NCI-H146 treated with DMSO at 0.1 percent for 48 hours (cell line): ENCODE data around the gene TRRAP.

Experiments used
- DNase-seq: peaks from one replicate; lab custom pipeline; 2025; ENCODE audit not compliant: unreplicated experiment; lab: John Stamatoyannopoulos, UW

The TRRAP gene

DNA sequence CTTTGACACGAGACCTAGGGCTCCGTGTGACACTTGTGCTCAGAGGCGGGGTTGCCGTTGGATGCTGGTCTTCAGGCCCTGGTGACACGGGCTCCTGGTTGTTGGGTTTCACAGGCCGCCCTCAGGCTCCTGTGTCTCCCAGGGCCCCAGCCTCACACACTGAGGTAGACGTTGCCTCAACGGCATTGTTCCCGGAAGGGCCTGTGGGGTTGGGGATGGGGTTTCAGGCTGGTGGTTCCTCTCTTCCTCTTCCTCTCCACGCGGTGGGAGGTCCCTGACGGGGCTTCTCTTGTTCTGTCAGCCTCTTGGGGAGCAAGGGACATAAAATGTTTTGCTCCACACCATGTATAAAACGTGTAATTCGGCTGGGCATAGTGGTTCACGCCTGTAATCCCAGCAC is 125.1 kb downstream of the TRRAP start:
- no peak for DNase-seq

DNA sequence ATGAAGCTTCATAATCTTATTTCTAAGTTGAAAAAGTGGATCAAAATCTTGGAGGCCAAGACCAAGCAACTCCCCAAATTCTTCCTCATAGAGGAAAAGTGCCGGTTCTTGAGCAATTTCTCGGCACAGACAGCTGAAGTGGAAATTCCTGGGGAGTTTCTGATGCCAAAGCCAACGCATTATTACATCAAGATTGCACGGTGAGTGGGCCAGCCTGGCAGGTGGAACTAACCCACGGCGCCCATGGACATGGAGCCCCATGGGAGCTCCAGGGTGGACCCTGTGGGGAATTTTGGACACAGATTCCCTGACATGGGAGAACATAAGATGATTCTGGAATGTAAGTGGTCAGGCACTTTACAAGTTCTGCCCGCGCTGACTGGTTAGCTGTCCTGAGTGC is 125.9 kb downstream of the TRRAP start:
- no peak for DNase-seq

DNA sequence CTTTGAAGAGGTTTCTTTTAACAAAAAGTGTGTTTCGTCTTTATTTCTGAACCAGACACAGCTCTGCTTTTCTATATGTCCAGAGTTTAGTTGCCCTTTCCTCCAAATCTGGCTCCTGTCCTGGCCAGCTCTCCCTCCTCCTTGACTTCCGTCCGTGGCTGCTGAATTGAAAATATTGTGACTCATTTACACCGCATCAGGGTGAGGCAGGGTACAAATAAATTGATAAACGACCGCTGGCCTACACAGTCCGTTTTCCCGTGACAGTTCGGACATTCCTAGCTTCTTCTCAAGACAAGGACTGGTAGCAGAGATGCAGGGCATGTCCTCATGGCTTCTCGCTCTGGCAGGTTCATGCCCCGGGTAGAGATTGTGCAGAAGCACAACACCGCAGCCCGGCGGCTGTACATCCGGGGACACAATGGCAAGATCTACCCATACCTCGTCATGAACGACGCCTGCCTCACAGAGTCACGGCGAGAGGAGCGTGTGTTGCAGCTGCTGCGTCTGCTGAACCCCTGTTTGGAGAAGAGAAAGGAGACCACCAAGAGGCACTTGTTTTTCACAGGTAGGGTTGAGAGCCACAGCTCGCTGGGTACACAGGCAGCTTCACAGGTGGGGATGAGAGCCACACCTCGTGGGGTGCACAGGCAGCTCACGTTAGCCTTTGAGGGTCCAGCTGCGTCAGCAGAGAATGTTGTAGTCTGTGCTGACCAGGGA is 126.6 kb downstream of the TRRAP start:
- no peak for DNase-seq

DNA sequence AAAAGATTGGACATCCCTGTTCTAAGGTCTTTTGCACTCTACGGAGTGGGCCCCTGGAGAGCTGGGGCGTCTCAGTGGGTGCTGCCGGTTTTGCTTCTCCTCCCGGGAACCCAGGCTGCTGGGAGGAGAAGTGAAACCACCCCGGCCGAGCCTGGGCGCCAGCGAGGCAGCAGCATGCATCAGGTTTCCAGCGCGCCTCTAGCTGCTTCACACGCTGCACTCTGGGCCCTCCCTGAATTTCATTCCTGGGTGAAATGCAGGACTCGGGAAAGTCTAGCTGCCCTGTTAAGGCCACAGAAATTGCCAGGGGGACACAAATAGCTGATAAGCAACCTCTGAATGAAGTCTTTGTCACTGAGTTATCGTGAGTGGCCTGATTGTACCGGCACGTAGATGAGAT is 127.4 kb downstream of the TRRAP start:
- no peak for DNase-seq

DNA sequence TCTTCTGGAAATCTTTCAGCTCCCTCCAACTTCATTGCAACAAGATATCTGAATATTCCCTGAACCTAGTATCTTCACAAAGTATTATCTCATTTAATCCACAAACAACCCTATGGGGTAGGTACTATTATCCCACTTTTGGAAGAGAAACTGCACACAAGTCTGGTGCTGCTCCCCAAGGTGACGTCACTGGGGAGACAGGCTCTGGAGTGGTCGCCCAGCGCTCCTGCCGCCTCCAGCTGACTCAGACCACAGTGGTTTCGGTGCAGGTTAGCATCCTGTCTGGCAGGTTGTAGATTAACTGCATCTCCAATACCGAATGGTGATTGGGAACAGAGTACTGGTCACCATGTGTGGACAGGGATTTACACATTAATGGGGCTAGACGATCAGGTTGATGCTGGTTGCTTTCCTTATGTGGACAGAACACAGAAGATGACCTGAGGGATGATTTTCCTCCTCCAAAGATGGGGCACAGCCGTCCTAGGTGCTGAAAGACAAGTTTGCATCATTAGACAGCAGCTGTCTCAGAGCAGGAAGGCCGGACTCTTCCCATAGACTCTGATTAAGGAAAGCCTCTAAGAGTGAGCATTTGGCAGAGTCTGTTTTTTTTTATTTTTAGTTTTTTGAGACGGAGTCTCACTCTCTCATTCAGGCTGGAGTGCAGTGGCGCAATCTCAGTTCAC is 128.6 kb downstream of the TRRAP start:
- DNase-seq, result no peak

DNA sequence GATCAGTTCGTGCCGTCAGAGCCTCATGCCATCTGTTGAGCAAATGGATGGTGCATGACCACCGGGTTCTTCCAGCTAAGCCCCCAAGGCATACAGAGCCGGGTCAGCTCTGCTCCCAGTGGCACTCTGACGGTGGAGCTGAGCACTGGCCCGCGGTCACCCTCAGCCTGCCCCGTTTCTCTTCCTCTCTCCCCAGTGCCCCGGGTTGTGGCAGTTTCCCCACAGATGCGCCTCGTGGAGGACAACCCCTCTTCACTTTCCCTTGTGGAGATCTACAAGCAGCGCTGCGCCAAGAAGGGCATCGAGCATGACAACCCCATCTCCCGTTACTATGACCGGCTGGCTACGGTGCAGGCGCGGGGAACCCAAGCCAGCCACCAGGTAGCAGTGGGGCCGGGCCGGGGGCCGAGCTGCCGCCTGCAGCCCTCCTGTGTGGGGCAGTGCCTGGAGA is 129.9 kb downstream of the TRRAP start:
- no peak for DNase-seq

DNA sequence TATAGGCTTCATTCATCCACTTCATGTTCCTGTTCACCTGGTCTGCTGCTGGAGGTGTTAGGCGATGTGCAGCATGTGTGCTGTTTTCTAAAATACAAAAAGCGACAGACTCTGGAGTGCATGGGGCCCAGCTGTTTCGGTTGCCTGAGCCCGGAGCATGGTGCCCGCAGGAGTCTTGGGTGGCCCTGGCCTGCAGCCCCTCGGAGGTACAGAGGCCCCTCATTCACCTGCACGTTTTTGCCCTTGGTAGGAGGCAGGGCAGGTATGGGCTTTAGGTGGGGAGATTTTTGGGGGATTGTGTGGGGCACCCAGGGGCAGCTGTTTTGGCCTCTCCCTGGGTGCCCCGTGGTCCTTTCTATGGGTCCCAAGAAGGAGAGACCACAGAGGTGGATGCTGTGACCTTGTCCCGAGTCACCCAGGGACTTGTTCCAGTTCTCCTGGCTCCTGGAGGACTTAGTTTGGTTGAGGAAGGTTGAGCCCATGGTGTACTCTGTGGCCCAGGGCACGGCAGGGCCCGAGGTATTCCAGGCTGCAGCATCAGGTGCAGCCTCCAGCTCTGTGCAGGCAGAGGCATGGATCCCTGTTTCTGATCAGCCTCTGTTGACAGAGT is 130.7 kb downstream of the TRRAP start:
- DNase-seq, result no peak

DNA sequence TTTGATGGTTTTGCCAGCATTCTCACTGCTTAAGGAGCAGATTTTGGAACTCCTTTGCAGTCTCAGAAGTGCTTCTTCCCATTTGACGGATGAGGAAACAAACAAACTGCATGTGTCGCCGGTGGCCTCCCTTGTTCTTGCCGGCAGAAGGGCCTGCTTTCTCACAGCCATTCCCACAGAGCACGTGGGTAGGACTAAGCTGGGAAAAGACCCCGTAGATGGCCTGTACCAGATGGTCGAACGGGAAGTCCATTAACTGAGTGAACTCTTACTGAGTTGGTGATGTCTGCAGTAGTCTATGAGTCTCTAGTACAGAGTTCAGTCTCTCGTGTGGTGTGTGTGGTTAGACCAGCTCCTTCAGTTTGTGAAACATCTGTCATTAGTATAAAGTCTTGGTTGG is 131.9 kb downstream of the TRRAP start:
- no peak for DNase-seq

DNA sequence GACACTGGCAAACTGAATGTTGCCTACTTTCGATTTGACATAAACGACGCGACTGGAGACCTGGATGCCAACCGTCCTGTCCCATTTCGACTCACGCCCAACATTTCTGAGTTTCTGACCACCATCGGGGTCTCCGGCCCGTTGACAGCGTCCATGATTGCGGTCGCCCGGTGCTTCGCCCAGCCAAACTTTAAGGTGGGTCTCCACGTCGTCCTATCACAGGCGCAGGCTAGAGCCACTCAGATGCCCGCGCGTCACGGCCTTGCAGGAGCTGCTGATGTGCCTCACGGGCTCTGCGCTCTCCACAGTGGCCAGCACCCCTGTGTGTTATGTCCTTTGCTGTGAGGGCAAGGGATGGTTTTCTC is 133.0 kb downstream of the TRRAP start:
- no peak for DNase-seq

DNA sequence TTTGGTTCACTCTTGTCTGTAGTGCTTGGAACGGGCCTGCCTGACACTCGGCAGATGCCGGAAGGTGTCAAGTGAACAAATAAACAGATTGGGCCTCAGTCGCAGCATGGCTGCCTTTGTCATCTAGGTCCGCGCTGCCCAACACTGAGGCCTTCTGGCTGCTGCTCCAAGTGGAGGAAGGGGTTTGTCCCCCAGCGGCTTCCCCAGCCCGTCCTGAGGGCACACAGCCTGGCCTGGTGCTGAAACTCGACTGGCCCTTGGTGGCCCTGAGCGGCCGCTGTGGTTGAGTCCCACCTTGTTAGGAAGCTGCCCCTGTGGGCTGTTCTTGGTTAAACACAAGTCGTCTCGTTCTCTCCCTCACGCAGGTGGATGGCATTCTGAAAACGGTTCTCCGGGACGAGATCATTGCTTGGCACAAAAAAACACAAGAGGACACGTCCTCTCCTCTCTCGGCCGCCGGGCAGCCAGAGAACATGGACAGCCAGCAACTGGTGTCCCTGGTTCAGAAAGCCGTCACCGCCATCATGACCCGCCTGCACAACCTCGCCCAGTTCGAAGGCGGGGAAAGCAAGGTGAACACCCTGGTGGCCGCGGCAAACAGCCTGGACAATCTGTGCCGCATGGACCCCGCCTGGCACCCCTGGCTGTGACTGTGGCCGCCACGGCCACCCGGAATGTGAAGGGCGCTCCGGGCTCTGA is 133.5 kb downstream of the TRRAP start:
- DNase-seq, result no peak

DNA sequence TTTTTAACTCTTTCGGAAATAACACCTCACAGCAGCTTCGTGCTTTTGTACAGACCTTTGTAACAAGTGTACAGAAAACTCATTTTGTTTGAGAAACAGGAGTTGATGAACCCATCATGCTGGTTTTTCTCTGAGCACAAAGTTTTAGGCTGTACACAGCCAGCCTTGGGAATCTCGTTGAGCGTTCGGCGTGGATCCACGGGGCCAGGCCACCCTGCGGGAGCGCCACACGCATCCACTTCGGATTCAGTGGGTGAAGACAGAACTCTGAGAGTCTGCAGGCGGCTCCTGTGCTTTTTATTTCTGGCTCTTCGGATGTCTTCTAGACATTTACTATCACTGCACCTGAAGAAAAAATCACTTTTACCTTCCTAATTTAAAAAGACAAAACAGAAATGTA is 134.4 kb downstream of the TRRAP start:
- DNase-seq, result no peak

DNA sequence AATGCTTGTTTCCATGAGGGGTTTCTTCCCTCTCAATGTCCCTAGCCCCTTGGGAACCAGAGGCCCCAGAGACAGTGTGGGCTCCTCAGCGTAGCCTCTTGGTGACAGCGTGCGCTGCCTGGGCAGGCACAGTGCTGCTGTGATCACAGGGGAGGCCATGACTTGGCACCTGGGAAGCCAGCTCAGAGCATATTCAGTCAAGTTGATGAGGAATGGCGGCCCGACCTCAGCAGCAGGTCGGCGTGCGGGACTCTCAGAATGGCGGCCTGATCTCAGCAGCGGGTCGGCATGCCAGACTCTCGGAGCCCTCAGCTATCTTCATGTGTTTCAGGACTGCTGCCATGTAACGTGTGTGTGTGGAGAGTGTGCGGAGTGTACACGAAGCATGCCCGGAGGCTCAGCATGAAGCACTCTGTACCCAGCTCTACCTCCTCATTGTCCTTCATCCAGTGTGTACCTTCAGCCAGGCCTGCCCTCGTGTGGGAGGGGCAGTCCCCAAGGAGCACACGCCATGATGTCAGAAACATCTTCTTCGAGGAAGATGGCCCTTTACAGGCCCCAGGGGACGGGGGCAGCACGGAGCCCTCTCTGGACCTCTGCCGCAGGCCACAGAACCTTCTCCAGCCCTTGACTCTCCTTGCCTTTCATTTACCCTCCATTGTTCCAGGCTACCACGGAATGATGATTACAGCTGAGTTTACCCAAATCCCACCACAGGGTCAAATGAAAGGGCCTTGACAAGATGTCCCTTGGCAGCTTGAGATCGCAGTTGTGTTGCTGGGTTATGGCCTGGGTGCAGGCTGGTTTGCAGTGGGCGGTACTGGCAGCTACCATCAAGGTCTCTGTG is 135.2 kb downstream of the TRRAP start:
- no peak for DNase-seq

DNA sequence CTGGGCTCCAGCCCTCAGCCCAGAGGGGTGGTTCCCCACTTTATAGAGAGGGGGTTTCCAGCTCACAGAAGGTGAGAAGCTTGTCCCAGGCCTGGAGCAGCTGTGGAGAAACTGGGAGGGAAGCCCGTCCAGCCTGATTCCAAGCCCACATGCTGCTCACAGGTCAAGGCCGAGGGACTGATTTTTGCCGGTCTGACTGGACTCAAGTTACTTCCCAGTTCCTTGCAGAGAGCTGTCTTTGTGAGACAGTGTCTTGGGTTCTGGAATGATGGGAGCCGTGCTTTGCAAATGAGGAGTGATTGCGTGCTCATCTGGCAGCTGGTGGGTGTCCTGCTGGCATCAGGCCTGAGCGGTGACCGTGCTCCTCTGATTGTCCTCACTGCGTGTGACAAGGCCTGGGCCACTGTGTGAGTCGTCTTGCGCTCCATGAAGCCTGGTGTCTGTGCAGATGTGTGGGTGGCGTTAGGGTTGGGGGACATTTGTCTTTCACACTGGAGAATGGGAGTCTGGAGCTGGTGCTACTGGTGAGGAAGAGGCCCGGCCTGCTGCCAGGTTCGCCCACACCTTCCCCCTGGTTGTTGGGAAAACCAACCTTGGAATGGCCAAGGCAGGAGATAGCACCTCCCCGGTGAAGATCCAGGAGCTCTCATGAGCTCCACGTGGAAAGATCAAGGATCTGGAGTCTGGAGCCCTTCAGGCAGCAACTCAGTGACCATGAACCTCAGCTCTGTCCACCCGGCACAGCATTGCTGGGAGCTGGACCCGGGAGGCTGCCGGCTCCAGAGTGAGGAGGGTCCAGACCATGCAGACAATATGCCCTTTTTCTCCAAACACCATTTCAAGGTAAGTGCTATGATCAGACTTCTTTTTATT is 136.0 kb downstream of the TRRAP start:
- DNase-seq, result no peak

DNA sequence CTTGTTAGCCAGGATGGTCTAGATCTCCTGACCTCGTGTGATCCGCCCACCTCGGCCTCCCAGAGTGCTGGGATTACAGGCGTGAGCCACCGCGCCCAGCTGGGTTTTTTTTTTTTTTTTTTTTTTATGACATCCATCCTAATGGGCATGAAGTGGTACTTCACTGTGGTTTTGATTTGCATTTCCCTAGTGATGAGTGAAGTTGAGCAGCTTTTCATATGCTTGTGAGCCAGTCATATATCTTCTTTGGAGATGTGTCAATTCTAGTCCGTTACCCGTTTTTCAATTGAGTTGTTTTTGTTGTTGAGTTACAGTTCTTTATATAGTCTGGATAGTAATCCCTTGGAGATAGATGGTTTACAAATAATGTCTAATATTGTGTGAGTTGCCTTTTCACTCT is 137.9 kb downstream of the TRRAP start:
- DNase-seq, result no peak

DNA sequence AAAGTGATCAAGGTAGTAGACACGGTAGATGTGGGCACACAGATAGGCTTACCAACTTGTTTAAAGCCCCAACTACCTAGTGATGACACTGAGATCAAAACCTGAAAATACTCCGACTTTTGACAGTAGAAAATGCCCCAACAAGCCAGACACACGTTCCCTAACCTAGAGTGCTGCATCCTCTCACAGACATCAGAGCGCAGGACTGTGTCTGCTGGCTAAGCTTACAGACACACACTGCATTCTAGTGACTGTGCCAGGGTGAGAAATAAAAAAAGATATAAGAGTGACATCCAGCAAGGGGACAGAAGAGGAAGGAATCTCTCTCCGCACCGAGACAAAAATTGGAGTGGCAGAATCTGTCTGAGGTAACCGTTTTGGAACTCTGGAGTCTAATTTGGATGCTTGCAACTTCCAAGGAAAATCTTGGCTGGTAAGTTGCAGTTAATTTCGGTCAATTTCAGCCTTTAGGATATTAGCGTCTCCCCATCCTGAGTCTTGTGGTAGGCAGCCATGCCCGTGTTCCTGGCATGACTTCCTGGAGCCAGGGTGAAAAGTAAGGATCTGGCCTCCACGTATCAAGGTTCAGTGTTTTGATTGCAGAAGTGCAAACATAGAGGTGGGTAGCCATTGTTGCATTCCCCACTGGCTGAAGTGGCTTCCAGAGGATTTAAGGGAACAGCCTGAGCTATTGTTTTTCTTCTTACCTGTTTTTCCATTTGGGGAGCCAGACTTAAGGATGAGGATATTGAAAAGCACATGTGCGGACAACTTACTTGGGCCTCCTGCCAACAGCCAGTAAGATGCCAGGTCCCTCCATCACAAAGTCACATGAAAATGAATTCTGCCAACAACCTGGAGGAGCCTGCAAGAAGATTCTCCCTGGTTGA is 141.4 kb downstream of the TRRAP start:
- no peak for DNase-seq

DNA sequence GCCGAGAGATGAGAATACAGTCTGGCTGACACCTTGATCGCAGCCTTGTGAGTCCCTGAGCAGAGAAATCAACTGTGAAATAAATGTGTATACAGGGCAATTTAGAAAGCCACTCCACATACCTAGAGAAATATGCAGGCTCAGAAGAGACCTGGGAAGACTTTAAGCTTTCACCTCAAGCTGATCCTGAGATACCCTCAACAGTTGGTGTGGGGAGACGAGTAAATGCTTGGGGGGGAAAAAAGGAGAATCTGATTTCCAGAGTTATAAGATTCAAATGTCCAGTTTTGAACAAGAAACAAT is 142.0 kb downstream of the TRRAP start:
- no peak for DNase-seq

DNA sequence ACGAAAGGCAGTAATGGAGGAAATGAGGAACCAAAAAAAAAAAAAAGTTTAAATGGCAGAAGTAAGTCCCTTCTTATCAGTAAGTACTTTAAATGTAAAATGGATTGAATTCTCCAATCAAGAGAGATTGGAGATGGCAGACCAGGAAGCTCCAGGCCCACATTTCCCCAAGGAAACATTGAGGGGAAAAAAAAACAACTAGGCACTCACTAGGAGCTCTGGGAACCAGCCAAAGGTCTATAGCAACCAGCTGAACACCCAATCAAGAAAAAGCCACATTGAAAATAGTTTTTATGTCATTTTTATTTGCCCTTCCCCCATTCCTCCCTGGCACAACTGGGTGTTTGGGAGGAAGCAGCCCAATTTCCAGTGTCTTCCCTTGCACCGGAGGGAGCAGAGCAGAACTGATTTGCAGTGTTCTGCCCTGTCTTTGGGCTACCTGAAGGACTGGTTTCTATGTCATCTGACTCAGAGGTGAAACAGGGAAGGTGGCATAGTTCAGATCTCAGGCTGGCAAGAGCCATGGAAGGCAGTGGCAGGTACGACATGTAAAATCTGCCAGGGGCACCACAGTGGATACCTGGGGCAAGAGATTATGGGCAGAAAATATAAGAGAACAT is 143.7 kb downstream of the TRRAP start:
- DNase-seq, result no peak

DNA sequence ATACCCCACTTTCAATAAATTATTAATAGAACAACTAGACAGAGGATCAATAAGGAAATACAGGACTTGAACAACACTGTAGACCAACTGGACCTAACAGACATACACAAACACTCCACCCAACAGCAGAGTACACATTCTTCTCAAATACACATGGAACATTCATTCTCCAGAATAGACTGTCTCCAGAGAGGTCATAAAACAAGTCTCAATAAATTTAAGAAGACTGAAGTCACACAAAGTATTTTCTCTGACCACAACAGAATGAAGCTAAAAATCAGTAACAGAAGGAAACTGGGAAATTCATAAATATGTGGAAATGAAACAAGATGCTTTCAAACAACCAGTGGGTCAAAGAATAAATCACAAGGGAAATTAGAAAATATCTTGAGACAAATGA is 145.7 kb downstream of the TRRAP start:
- DNase-seq, result no peak

DNA sequence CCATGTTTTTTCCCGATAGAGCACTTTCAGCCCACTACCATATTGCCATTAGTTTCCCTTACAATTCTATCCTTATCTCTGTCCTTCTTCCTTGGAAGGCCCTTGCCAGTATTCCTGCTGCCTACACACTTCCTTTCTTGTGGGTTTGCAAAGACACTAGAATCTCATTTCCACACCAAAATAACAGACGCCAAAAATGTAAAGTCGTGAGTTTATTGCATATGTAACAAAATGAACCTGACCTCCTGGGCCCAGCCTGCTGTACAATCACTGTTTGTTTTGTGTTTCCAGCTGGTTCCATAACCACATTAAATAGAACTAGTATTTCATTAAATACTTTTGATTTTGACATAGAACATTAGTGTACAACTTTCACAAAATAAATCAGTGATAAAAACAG is 148.9 kb downstream of the TRRAP start:
- DNase-seq, result no peak
